Measurements from ENCODE around the gene RRM2.
"Not testable (repeated sequence)": the region's sequence is repeated elsewhere in the genome, so short reads cannot be mapped to it uniquely, and the experiment has no call there.

The RRM2 gene

GRCh38 chr2:10135296-10136089 lies 13.0 kb downstream of the RRM2 start:
- no peak for DNase-seq

GRCh38 chr2:10136101-10136934 lies 13.8 kb downstream of the RRM2 start:
- DNase-seq = no peak

GRCh38 chr2:10137053-10137843 lies 14.7 kb downstream of the RRM2 start:
- no peak for DNase-seq

GRCh38 chr2:10139536-10139935 lies 17.0 kb downstream of the RRM2 start:
- no peak for DNase-seq

GRCh38 chr2:10140841-10141610 lies 18.5 kb downstream of the RRM2 start:
- no peak for DNase-seq

GRCh38 chr2:10141736-10142639 lies 19.4 kb downstream of the RRM2 start:
- DNase-seq = no peak

- no peak for DNase-seq
These were observed 20.1 kb downstream of the RRM2 start for GRCh38 chr2:10142640-10142965.

- DNase-seq = no peak
These were observed 22.4 kb downstream of the RRM2 start for GRCh38 chr2:10144771-10145518.

- DNase-seq = no peak
These were observed 23.2 kb downstream of the RRM2 start for GRCh38 chr2:10145519-10146357.

- no peak for DNase-seq
These were observed 23.9 kb downstream of the RRM2 start for GRCh38 chr2:10146366-10147005.

GRCh38 chr2:10147050-10147660 lies 24.6 kb downstream of the RRM2 start:
- DNase-seq = not testable (repeated sequence)

- DNase-seq = no peak
These were observed 25.7 kb downstream of the RRM2 start for GRCh38 chr2:10148268-10148667.

- no peak for DNase-seq
These were observed 27.1 kb downstream of the RRM2 start for GRCh38 chr2:10149635-10150034.

GRCh38 chr2:10150436-10150835 lies 27.9 kb downstream of the RRM2 start:
- DNase-seq = no peak

GRCh38 chr2:10151462-10151861 lies 28.9 kb downstream of the RRM2 start:
- DNase-seq = no peak

- DNase-seq = no peak
These were observed 34.8 kb downstream of the RRM2 start for GRCh38 chr2:10157293-10157692.

- no peak for DNase-seq
These were observed 36.1 kb downstream of the RRM2 start for GRCh38 chr2:10158681-10159080.

- DNase-seq = no peak
These were observed 36.5 kb downstream of the RRM2 start for GRCh38 chr2:10159086-10159485.

GRCh38 chr2:10159581-10160131 lies 37.1 kb downstream of the RRM2 start:
- no peak for DNase-seq
